ENCODE data around the gene ELMO2.

The ELMO2 gene

GRCh38 chr20:46351357-46352058, 54.9 kb downstream of the ELMO2 start:
- H4K8ac ChIP-seq (ENCODE audit: low read depth, low read length) = no peak overlapping the region
- no peak overlapping the region for H3K23ac ChIP-seq (ENCODE audit: low read length)
- H3K9ac ChIP-seq (ENCODE audit: low read length) = no peak overlapping the region
- no peak overlapping the region for H2BK120ac ChIP-seq (ENCODE audit: insufficient read depth, low read length, poor library complexity)
- no peak overlapping the region for H3K18ac ChIP-seq (ENCODE audit: low read length)
- H3K27ac ChIP-seq (ENCODE audit: low read depth, low read length) = no peak overlapping the region
- no peak overlapping the region for H3K4ac ChIP-seq (ENCODE audit: low read depth, low read length)
- no peak for DNase-seq
- H3K79me2 ChIP-seq (ENCODE audit: control insufficient read depth, insufficient read depth, low read length, poor library complexity) = no peaks in the 10 kb centered on the region
- no peak overlapping the region for H2BK12ac ChIP-seq (ENCODE audit: low read length)
- H3K27me3 ChIP-seq (ENCODE audit: insufficient read depth, low read length) = no peaks in the 10 kb centered on the region
- peaks cover 9 to 14% of the 10 kb centered on the region in 2 experiments for H3K4me1 ChIP-seq (ENCODE audit: control insufficient read depth in 1 of 2, insufficient read depth in 2 of 2, low read length in 2 of 2)
- H2AFZ ChIP-seq (ENCODE audit: insufficient read depth, low read length, poor library complexity) = no peak overlapping the region
- no peak overlapping the region for H4K91ac ChIP-seq (ENCODE audit: low read depth, low read length)
- H3K4me3 ChIP-seq (ENCODE audit: low read depth, low read length) = no peak overlapping the region
- no peak overlapping the region for H3K4me2 ChIP-seq (ENCODE audit: low read length)
- WGBS (ENCODE audit: extremely low coverage, insufficient coverage, insufficient read length) = no CpG with 5 or more reads among the region's 7 CpGs
- H3K79me1 ChIP-seq (ENCODE audit: low read length) = peaks cover 6% of the 10 kb centered on the region
- no peak overlapping the region for H2AK5ac ChIP-seq (ENCODE audit: low read length)
- no peak overlapping the region for H2BK5ac ChIP-seq (ENCODE audit: low read depth, low read length, poor library complexity)
- no peaks in the 10 kb centered on the region for H3K9me3 ChIP-seq (ENCODE audit: insufficient read depth, low read depth, low read length)
- no peak overlapping the region for H4K12ac ChIP-seq (ENCODE audit: low read depth, low read length)
- peaks cover 24 to 27% of the 10 kb centered on the region in 2 experiments for H3K36me3 ChIP-seq (ENCODE audit: control insufficient read depth in 1 of 2, insufficient read depth in 2 of 2, low read length in 2 of 2)
- no peak overlapping the region for H3K14ac ChIP-seq (ENCODE audit: low read length)

GRCh38 chr20:46350986-46351267, 55.5 kb downstream of the ELMO2 start:
- Histone ChIP-seq H2BK12ac (ENCODE audit: low read length) (no peak overlapping the region), H2BK120ac (ENCODE audit: insufficient read depth, low read length, poor library complexity) (no peak overlapping the region), H2AFZ (ENCODE audit: insufficient read depth, low read length, poor library complexity) (no peak overlapping the region), H3K4me2 (ENCODE audit: low read length) (no peak overlapping the region), H3K36me3 (ENCODE audit: control insufficient read depth in 1 of 2, insufficient read depth in 2 of 2, low read length in 2 of 2) (peaks cover 18 to 21% of the 10 kb centered on the region in 2 experiments), H2BK5ac (ENCODE audit: low read depth, low read length, poor library complexity) (no peak overlapping the region), H3K4me3 (ENCODE audit: low read depth, low read length) (no peak overlapping the region), H3K4me1 (ENCODE audit: control insufficient read depth in 1 of 2, insufficient read depth in 2 of 2, low read length in 2 of 2) (peaks cover 9 to 12% of the 10 kb centered on the region in 2 experiments), H4K91ac (ENCODE audit: low read depth, low read length) (no peak overlapping the region), H3K23ac (ENCODE audit: low read length) (no peak overlapping the region), H2AK5ac (ENCODE audit: low read length) (no peak overlapping the region), H3K27ac (ENCODE audit: low read depth, low read length) (peak overlapping the region; percentile 7), H3K79me1 (ENCODE audit: low read length) (peaks cover 6% of the 10 kb centered on the region), H3K9ac (ENCODE audit: low read length) (no peak overlapping the region), H3K79me2 (ENCODE audit: control insufficient read depth, insufficient read depth, low read length, poor library complexity) (no peaks in the 10 kb centered on the region), H3K9me3 (ENCODE audit: insufficient read depth, low read depth, low read length) (no peaks in the 10 kb centered on the region), H4K8ac (ENCODE audit: low read depth, low read length) (peak overlapping the region; percentile 15), H4K12ac (ENCODE audit: low read depth, low read length) (peak overlapping the region; percentile 43), H3K4ac (ENCODE audit: low read depth, low read length) (no peak overlapping the region), H3K14ac (ENCODE audit: low read length) (no peak overlapping the region), H3K27me3 (ENCODE audit: insufficient read depth, low read length) (no peaks in the 10 kb centered on the region), H3K18ac (ENCODE audit: low read length) (no peak overlapping the region)
- no peak for DNase-seq
- no CpG with 5 or more reads among the region's 8 CpGs for WGBS (ENCODE audit: extremely low coverage, insufficient coverage, insufficient read length)

- Histone ChIP-seq H3K23ac (ENCODE audit: low read length) (no peak overlapping the region), H2BK5ac (ENCODE audit: low read depth, low read length, poor library complexity) (no peak overlapping the region), H3K9me3 (ENCODE audit: insufficient read depth, low read depth, low read length) (no peaks in the 10 kb centered on the region), H3K4me2 (ENCODE audit: low read length) (no peak overlapping the region), H2BK120ac (ENCODE audit: insufficient read depth, low read length, poor library complexity) (no peak overlapping the region), H3K27me3 (ENCODE audit: insufficient read depth, low read length) (no peaks in the 10 kb centered on the region), H3K9ac (ENCODE audit: low read length) (no peak overlapping the region), H2AFZ (ENCODE audit: insufficient read depth, low read length, poor library complexity) (no peak overlapping the region), H3K79me2 (ENCODE audit: control insufficient read depth, insufficient read depth, low read length, poor library complexity) (no peaks in the 10 kb centered on the region), H3K36me3 (ENCODE audit: control insufficient read depth in 1 of 2, insufficient read depth in 2 of 2, low read length in 2 of 2) (peaks cover 17 to 19% of the 10 kb centered on the region in 2 experiments), H4K91ac (ENCODE audit: low read depth, low read length) (peak overlapping the region; percentile 11), H3K4me3 (ENCODE audit: low read depth, low read length) (no peak overlapping the region), H3K79me1 (ENCODE audit: low read length) (peaks cover 6% of the 10 kb centered on the region), H4K12ac (ENCODE audit: low read depth, low read length) (peak overlapping the region; percentile 43), H3K4ac (ENCODE audit: low read depth, low read length) (no peak overlapping the region), H3K14ac (ENCODE audit: low read length) (no peak overlapping the region), H4K8ac (ENCODE audit: low read depth, low read length) (peak overlapping the region; percentile 18), H3K4me1 (ENCODE audit: control insufficient read depth in 1 of 2, insufficient read depth in 2 of 2, low read length in 2 of 2) (peaks cover 9 to 12% of the 10 kb centered on the region in 2 experiments), H3K27ac (ENCODE audit: low read depth, low read length) (peak overlapping the region; percentile 7), H2AK5ac (ENCODE audit: low read length) (no peak overlapping the region), H2BK12ac (ENCODE audit: low read length) (no peak overlapping the region), H3K18ac (ENCODE audit: low read length) (no peak overlapping the region)
- WGBS (ENCODE audit: extremely low coverage, insufficient coverage, insufficient read length) = no CpG with 5 or more reads among the region's 13 CpGs
- no peak for DNase-seq
Measured at GRCh38 chr20:46350201-46350985, 56.0 kb downstream of the ELMO2 start.

- Histone ChIP-seq H2BK120ac (ENCODE audit: insufficient read depth, low read length, poor library complexity) (no peak overlapping the region), H2AFZ (ENCODE audit: insufficient read depth, low read length, poor library complexity) (no peak overlapping the region), H3K79me1 (ENCODE audit: low read length) (peaks cover 6% of the 10 kb centered on the region), H3K14ac (ENCODE audit: low read length) (no peak overlapping the region), H2AK5ac (ENCODE audit: low read length) (no peak overlapping the region), H3K4me3 (ENCODE audit: low read depth, low read length) (no peak overlapping the region), H3K4me1 (ENCODE audit: control insufficient read depth in 1 of 2, insufficient read depth in 2 of 2, low read length in 2 of 2) (peaks cover 9 to 12% of the 10 kb centered on the region in 2 experiments), H2BK5ac (ENCODE audit: low read depth, low read length, poor library complexity) (no peak overlapping the region), H3K27me3 (ENCODE audit: insufficient read depth, low read length) (no peaks in the 10 kb centered on the region), H3K79me2 (ENCODE audit: control insufficient read depth, insufficient read depth, low read length, poor library complexity) (no peaks in the 10 kb centered on the region), H3K18ac (ENCODE audit: low read length) (no peak overlapping the region), H3K27ac (ENCODE audit: low read depth, low read length) (peak overlapping the region; percentile 6), H3K9me3 (ENCODE audit: insufficient read depth, low read depth, low read length) (no peaks in the 10 kb centered on the region), H3K4me2 (ENCODE audit: low read length) (no peak overlapping the region), H4K8ac (ENCODE audit: low read depth, low read length) (no peak overlapping the region), H4K91ac (ENCODE audit: low read depth, low read length) (no peak overlapping the region), H3K9ac (ENCODE audit: low read length) (no peak overlapping the region), H2BK12ac (ENCODE audit: low read length) (no peak overlapping the region), H4K12ac (ENCODE audit: low read depth, low read length) (no peak overlapping the region), H3K36me3 (ENCODE audit: control insufficient read depth in 1 of 2, insufficient read depth in 2 of 2, low read length in 2 of 2) (peaks cover 11 to 12% of the 10 kb centered on the region in 2 experiments), H3K4ac (ENCODE audit: low read depth, low read length) (no peak overlapping the region), H3K23ac (ENCODE audit: low read length) (no peak overlapping the region)
- no peak for DNase-seq
- no CpG with 5 or more reads among the region's 4 CpGs for WGBS (ENCODE audit: extremely low coverage, insufficient coverage, insufficient read length)
Measured at GRCh38 chr20:46349742-46350056, 56.7 kb downstream of the ELMO2 start.

Data from trophoblast cell (in vitro differentiated cells and primary cell).